Activated T-helper 9 cell treated with anti-CD3 and anti-CD28 coated beads, Interleukin-2, amount 50 U/mL, for 16 hours (primary cell): ENCODE data around the gene MSRB3.
"Not testable (repeated sequence)": the region's sequence is repeated elsewhere in the genome, so short reads cannot be mapped to it uniquely, and the experiment has no call there.

Experiments used
- DNase-seq: peaks from one replicate; pipeline ENCODE4 v3.0.0-alpha.2; 2020; ENCODE audit warnings: low read depth

MSRB3 gene

GRCh38 chr12:65287426-65287825 is 8.9 kb downstream of the MSRB3 start:
- no peak for DNase-seq

GRCh38 chr12:65292241-65292640 is 13.8 kb downstream of the MSRB3 start:
- DNase-seq, result no peak

- DNase-seq, result no peak
These were observed 15.3 kb downstream of the MSRB3 start for GRCh38 chr12:65293735-65294134.

GRCh38 chr12:65294641-65295262 is 16.3 kb downstream of the MSRB3 start:
- DNase-seq, result no peak

- DNase-seq, result no peak
These were observed 18.2 kb downstream of the MSRB3 start for GRCh38 chr12:65296508-65297265.

- DNase-seq, result no peak
These were observed 21.6 kb downstream of the MSRB3 start for GRCh38 chr12:65300097-65300496.

GRCh38 chr12:65300679-65301349 is 22.3 kb downstream of the MSRB3 start:
- DNase-seq, result no peak

- no peak for DNase-seq
These were observed 24.4 kb downstream of the MSRB3 start for GRCh38 chr12:65302891-65303290.

GRCh38 chr12:65305346-65305950 is 27.0 kb downstream of the MSRB3 start:
- DNase-seq, result no peak

- no peak for DNase-seq
These were observed 28.1 kb downstream of the MSRB3 start for GRCh38 chr12:65306366-65307168.

GRCh38 chr12:65307169-65307501 is 28.7 kb downstream of the MSRB3 start:
- DNase-seq, result no peak

GRCh38 chr12:65308006-65308405 is 29.5 kb downstream of the MSRB3 start:
- DNase-seq, result no peak

- no peak for DNase-seq
These were observed 30.2 kb downstream of the MSRB3 start for GRCh38 chr12:65308601-65309071.

GRCh38 chr12:65311260-65311659 is 32.8 kb downstream of the MSRB3 start:
- no peak for DNase-seq

- no peak for DNase-seq
These were observed 35.3 kb downstream of the MSRB3 start for GRCh38 chr12:65313719-65314317.

GRCh38 chr12:65315238-65315637 is 36.8 kb downstream of the MSRB3 start:
- not testable (repeated sequence) for DNase-seq

- DNase-seq, result no peak
These were observed 39.8 kb downstream of the MSRB3 start for GRCh38 chr12:65318186-65318685.

GRCh38 chr12:65319688-65320200 is 41.3 kb downstream of the MSRB3 start:
- no peak for DNase-seq

- no peak for DNase-seq
These were observed 44.6 kb downstream of the MSRB3 start for GRCh38 chr12:65323070-65323469.

GRCh38 chr12:65324056-65324455 is 45.6 kb downstream of the MSRB3 start:
- no peak for DNase-seq

- DNase-seq, result no peak
These were observed 46.1 kb downstream of the MSRB3 start for GRCh38 chr12:65324551-65324950.
